GM12873 (cell line): Measurements from ENCODE around the gene RASGRF2.

ENCODE experiments used
- TF ChIP-seq, protein P1 (sequence below): IDR thresholded peaks from 2 replicates; pipeline ENCODE4 v1.5.1; 2012; ENCODE audit warnings: low read depth, mild to moderate bottlenecking, moderate library complexity, low read length, control low read depth; ENCODE audit not compliant: insufficient read depth; ENCODE audit errors: missing control alignments

Gene RASGRF2

DNA sequence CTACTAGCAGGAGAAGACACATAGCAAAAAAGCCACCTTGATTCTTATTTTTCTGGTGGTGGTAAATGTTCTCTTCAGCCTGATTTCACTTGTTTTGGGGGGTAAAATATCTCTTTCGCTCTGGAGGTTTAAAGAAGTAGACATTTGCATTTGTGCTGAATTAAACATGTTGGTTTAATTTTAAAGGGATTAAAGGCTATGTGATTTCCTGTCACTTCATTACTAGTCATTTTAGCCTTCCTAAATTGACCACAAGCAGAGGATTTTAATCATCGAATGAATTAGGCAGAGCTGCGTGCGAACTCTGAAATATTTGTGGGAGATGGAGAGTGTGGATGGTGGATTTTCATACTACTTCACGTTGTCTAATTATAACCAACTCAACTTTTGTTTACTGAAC lies 4.8 kb downstream of the RASGRF2 start:
- TF ChIP-seq, protein P1, sequence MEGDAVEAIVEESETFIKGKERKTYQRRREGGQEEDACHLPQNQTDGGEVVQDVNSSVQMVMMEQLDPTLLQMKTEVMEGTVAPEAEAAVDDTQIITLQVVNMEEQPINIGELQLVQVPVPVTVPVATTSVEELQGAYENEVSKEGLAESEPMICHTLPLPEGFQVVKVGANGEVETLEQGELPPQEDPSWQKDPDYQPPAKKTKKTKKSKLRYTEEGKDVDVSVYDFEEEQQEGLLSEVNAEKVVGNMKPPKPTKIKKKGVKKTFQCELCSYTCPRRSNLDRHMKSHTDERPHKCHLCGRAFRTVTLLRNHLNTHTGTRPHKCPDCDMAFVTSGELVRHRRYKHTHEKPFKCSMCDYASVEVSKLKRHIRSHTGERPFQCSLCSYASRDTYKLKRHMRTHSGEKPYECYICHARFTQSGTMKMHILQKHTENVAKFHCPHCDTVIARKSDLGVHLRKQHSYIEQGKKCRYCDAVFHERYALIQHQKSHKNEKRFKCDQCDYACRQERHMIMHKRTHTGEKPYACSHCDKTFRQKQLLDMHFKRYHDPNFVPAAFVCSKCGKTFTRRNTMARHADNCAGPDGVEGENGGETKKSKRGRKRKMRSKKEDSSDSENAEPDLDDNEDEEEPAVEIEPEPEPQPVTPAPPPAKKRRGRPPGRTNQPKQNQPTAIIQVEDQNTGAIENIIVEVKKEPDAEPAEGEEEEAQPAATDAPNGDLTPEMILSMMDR: no peak

DNA sequence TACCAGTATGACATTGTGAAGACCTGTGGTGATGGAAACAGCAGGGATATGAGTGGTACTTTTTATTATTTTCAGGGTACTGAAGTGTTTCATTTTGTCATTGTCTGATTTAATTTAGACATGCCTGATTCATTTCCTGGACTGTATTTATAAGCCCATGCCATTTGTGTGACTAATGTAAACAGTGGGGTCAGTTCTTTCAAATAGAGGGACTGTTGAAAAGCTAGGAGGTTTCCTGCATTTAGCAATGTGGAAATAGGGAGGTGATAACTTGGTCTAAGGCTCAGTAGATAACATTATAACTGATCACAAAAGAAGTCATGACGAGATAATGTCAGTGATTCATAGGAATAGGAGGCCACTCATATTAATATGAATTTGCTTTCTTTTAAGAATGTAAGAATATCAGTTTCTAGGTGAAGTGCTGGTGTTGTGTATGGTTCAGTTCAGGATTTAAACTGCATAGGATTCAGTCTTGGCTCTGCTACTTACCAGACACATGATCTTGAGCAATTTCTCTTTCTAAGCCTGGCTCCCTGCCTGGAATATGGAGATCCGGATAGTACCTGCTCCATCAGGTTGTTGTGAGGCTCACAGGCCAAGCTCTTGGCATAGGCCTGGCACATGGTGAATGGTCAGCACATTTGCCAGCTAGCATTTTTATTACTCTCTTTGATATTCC lies 7.5 kb downstream of the RASGRF2 start:
- TF ChIP-seq, protein P1: no peak

DNA sequence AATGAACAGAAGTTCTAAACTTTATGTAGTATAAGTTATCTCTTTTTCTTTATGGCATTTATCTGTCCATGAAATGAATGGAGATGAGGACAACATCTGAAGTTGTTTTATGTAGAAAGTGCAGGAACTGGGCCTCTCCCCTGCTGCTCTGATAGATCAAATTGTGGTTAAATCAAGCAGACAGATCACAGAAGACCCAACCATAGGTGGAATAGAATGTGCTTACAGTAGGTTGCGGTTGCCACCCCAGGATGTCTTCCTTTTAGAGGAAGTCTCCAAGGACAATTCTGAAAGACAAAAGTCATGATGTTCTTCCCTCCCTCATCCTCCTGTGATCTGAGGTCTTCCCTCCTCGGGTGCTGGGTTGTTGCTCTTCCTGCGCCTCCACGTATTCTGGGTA lies 12.9 kb downstream of the RASGRF2 start:
- TF ChIP-seq, protein P1: no peak

DNA sequence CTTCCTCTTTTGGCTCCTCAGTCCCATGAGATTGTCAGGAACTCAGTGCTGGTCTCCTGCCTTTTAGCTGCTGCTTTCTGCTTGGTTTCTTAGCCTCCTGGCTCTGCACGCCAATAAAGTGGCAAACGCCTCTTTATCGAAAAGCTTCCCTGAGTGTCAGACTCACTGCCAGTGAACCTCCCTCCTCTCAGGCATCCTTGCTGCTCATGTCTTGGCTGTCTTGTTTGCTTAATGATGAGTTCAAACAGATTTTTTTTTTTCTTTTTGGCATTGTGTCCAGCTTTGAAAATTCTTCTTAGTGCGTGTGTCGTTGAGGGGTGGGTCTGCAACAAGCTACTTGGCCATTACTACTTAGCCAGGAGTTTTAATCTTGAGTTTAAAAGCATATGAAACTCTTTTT lies 14.9 kb downstream of the RASGRF2 start:
- TF ChIP-seq, protein P1: no peak

DNA sequence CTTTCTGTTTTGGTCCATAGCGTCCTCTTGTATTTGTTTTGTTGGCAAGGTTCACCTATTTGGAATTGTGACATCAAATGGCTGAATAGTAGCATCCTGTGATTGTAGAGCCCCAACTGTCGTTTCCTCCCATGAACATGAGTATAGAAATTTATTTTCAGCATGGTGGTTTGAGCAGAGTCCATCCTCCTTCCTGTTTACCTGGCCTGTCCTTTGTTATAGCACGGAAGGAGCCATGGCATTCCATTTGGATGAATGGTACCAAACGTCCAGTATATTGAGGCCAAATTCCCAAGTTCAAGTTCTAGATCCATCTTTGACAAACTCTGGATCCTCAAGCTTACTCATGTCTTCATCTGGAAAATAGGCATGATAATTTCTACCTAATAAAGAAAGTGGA lies 16.8 kb downstream of the RASGRF2 start:
- TF ChIP-seq, protein P1: no peak

DNA sequence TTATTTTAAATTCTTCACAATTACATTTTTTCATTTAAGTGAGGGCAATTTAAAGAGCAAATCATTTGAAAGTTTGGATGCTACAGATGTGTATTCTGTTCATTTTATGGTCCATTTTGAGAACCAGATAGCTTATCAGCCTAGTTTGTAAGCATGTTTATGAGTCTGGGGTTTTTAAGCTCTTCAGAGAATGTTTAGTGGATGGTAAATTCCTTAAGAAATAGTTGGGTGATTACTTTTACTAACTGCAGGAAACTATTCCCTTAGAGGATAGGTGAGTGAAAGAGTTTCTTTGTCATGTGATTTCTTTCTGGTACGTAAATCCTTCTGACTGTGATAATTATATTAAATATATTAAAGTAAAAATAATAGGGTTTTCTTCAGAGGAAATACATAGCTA lies 17.6 kb downstream of the RASGRF2 start:
- TF ChIP-seq, protein P1: no peak

DNA sequence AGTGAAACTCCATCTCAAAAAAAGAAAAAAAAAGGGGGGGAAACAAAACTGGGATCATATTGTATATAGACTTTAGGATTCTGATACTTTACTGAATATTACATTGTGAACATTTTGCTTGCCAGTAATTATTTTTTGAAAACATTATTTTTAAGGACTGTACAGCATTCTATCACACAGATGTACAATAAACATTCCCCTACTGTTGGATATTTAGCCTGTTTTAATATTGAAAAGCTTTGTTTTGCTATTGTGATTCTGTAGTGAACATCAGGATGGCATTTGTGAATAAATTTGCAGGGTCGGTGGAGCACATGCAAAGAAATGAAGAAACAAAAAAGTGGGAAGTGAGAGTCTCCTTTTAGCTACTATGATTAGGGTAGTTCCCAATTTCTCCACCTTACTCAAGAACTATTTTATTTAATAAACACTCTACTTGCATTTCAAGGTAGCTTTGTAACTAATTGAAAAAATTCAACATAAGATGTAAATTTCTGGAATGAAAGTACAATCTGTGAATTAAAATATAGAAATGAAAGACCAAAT lies 18.7 kb downstream of the RASGRF2 start:
- TF ChIP-seq, protein P1: no peak

DNA sequence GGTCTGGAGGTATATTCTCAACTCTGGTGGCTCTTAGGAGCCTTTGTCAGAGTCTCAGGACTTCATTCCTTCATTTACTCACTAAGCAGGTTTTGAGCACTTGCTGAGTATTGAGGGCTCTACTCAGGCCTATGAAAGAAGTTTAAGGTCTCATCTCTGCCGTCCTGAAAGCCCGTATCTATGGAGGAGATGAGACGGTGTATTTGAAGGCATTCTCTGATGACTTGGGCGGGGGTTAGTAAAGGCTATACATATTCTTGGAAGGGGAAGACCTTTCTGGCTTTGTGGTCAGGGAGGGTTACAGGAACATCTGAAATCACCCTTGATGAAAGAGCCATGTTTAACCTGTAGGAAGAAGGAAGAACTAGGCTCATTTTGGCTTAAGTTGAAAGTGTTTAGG lies 21.9 kb downstream of the RASGRF2 start:
- TF ChIP-seq, protein P1: no peak
